SH-SY5Y (cell line): Measurements from ENCODE around the gene DOCK8.

Experiments
- GATA2 ChIP-seq: IDR thresholded peaks from 2 replicates; pipeline ENCODE4 v1.6.1; 2011; ENCODE audit warnings: mild to moderate bottlenecking, low read depth, low read length
- GATA3 ChIP-seq: IDR thresholded peaks from 2 replicates; pipeline ENCODE4 v1.6.1; 2011; ENCODE audit warnings: low read depth, mild to moderate bottlenecking, low read length, moderate library complexity

- TF ChIP-seq GATA2 (no peak), GATA3 (no peak)
Measured at GRCh38 chr9:406886-407654, 192.4 kb downstream of the DOCK8 start.
